OCI-LY1 (cell line): ENCODE measurements around the gene LPCAT3.

ENCODE experiments used
- H2AFZ ChIP-seq: fragments of 200-600 bp; sonication (generic), shearing (Covaris generic); 2 replicates; pipeline ENCODE4 v1.6.0; 2014; ENCODE audit warnings: antibody characterized with exemption, mild to moderate bottlenecking, low read length
- H3F3A ChIP-seq: fragments of 200-600 bp; sonication (generic), shearing (Covaris generic); 2 replicates; pipeline ENCODE4 v1.6.0; 2014; ENCODE audit warnings: mild to moderate bottlenecking, antibody characterized with exemption, low read length, moderate library complexity; ENCODE audit not compliant: insufficient read depth
- H3K27ac ChIP-seq: fragments of 200-600 bp; sonication (generic); 2 replicates; pipeline ENCODE4 v1.5.1; 2014; ENCODE audit warnings: low read length, mixed run types, mild to moderate bottlenecking, low read depth; ENCODE audit not compliant: poor library complexity, severe bottlenecking
- H3K27me3 ChIP-seq: fragments of 200-600 bp; sonication (generic); 2 replicates; pipeline ENCODE4 v1.6.0; 2014; ENCODE audit warnings: antibody characterized with exemption, mild to moderate bottlenecking, low read length, moderate library complexity; ENCODE audit not compliant: insufficient read depth
- H3K36me3 ChIP-seq: fragments of 200-600 bp; sonication (generic); 2 replicates; pipeline ENCODE4 v1.6.1; 2014; ENCODE audit warnings: mild to moderate bottlenecking, antibody characterized with exemption, low read length, moderate library complexity, mixed read lengths; ENCODE audit not compliant: insufficient read depth
- H3K4me1 ChIP-seq: fragments of 200-600 bp; sonication (generic); 2 replicates; pipeline ENCODE4 v1.5.1; 2014; ENCODE audit warnings: mild to moderate bottlenecking, low read length, moderate library complexity; ENCODE audit not compliant: insufficient read depth, severe bottlenecking
- H3K4me2 ChIP-seq: fragments of 200-600 bp; sonication (generic), shearing (Covaris generic); 2 replicates; pipeline ENCODE4 v1.6.1; 2014; ENCODE audit warnings: low read length
- H3K4me3 ChIP-seq: fragments of 200-600 bp; sonication (generic); 2 replicates; pipeline ENCODE4 v1.5.1; 2014; ENCODE audit warnings: low read length, low read depth, mild to moderate bottlenecking, mixed read lengths; ENCODE audit not compliant: poor library complexity, severe bottlenecking
- H3K79me2 ChIP-seq: fragments of 200-600 bp; shearing (Covaris generic); 2 replicates; pipeline ENCODE4 v1.6.1; 2016; ENCODE audit warnings: mixed run types, low read length, mixed read lengths; ENCODE audit not compliant: insufficient read depth
- H3K9ac ChIP-seq: fragments of 200-600 bp; sonication (generic), shearing (Covaris generic); 2 replicates; pipeline ENCODE4 v1.6.1; 2014; ENCODE audit warnings: mild to moderate bottlenecking, low read length, mixed read lengths
- H3K9me2 ChIP-seq: fragments of 200-600 bp; sonication (generic), shearing (Covaris generic); 2 replicates; pipeline ENCODE4 v1.6.1; 2014; ENCODE audit warnings: low read depth, mild to moderate bottlenecking, low read length, mixed read lengths
- H3K9me3 ChIP-seq: fragments of 200-600 bp; shearing (Covaris generic); 2 replicates; pipeline ENCODE4 v1.6.1; 2014; ENCODE audit warnings: low read length, mixed read lengths
- H4K20me1 ChIP-seq: fragments of 200-600 bp; sonication (generic), shearing (Covaris generic); 2 replicates; pipeline ENCODE4 v1.6.0; 2016; ENCODE audit warnings: mild to moderate bottlenecking, low read length; ENCODE audit not compliant: insufficient read depth
- CTCF ChIP-seq: fragments of 200-600 bp; sonication (generic), shearing (Covaris generic); IDR thresholded peaks from 2 replicates; pipeline ENCODE4 v1.5.1; 2017; ENCODE audit warnings: mild to moderate bottlenecking, antibody characterized with exemption, low read length, moderate library complexity, mixed read lengths
- EZH2 ChIP-seq: fragments of 200-600 bp; sonication (generic), shearing (Covaris generic); IDR thresholded peaks from 2 replicates; pipeline ENCODE4 v1.8.0; 2017; ENCODE audit warnings: borderline replicate concordance, mixed run types, mild to moderate bottlenecking, antibody characterized with exemption, low read length, moderate library complexity, mixed read lengths

LPCAT3 gene

GRCh38 chr12:6954316-6955107 lies 63.8 kb downstream of the LPCAT3 start:
- Histone ChIP-seq H3K27ac (no peak overlapping the region), H3K9me3 (no peaks in the 10 kb centered on the region), H4K20me1 (no peaks in the 10 kb centered on the region), H3K9me2 (no peaks in the 10 kb centered on the region), H3F3A (no peaks in the 10 kb centered on the region), H3K36me3 (no peaks in the 10 kb centered on the region), H3K79me2 (no peaks in the 10 kb centered on the region), H2AFZ (no peak overlapping the region), H3K9ac (no peak overlapping the region), H3K4me1 (peaks cover 53% of the 10 kb centered on the region), H3K4me3 (no peak overlapping the region), H3K4me2 (0 out of 2 replicates have a peak overlapping the region, but pooled peaks have one; percentile 62), H3K27me3 (peaks cover 6% of the 10 kb centered on the region; the same call in 1 of the 2 replicates)
- TF ChIP-seq CTCF (no peak), EZH2 (no peak)

GRCh38 chr12:6953442-6954315 lies 64.6 kb downstream of the LPCAT3 start:
- H3K9me3 ChIP-seq: no peaks in the 10 kb centered on the region
- H3K9ac ChIP-seq: peak overlapping the region; percentile 24; the same call in 1 of the 2 replicates
- H3K27me3 ChIP-seq: peaks cover 6% of the 10 kb centered on the region; the same call in 1 of the 2 replicates
- H3K4me3 ChIP-seq: peak overlapping the region; percentile 50
- no peak overlapping the region for H2AFZ ChIP-seq
- H3K4me1 ChIP-seq: peaks cover 44% of the 10 kb centered on the region
- no peaks in the 10 kb centered on the region for H3K9me2 ChIP-seq
- no peaks in the 10 kb centered on the region for H3F3A ChIP-seq
- H3K36me3 ChIP-seq: no peaks in the 10 kb centered on the region
- no peaks in the 10 kb centered on the region for H3K79me2 ChIP-seq
- peak overlapping the region; percentile 62 for H3K4me2 ChIP-seq
- TF ChIP-seq CTCF (no peak), EZH2 (no peak)
- H4K20me1 ChIP-seq: no peaks in the 10 kb centered on the region
- peak overlapping the region; percentile 24 for H3K27ac ChIP-seq

- H3K9ac ChIP-seq: peak overlapping the region; percentile 24; the same call in 1 of the 2 replicates
- H4K20me1 ChIP-seq: no peaks in the 10 kb centered on the region
- H3K27ac ChIP-seq: no peak overlapping the region
- peaks cover 39% of the 10 kb centered on the region for H3K4me1 ChIP-seq
- peak overlapping the region; percentile 50 for H3K4me3 ChIP-seq
- H3K4me2 ChIP-seq: peak overlapping the region; percentile 62
- TF ChIP-seq CTCF (no peak), EZH2 (no peak)
- H3K79me2 ChIP-seq: no peaks in the 10 kb centered on the region
- H2AFZ ChIP-seq: no peak overlapping the region
- no peaks in the 10 kb centered on the region for H3K36me3 ChIP-seq
- H3K27me3 ChIP-seq: peaks cover 6% of the 10 kb centered on the region; the same call in 1 of the 2 replicates
- no peaks in the 10 kb centered on the region for H3K9me3 ChIP-seq
- H3K9me2 ChIP-seq: no peaks in the 10 kb centered on the region
- no peaks in the 10 kb centered on the region for H3F3A ChIP-seq
Observed at GRCh38 chr12:6952863-6953441, 65.3 kb downstream of the LPCAT3 start.
